ENCODE data around the gene GGCT.

GRCh38 chr7:30511973-30512662, 7.5 kb upstream of the GGCT start:
- no peak for TF ChIP-seq POLR2A (IDR thresholded peaks at IDR 0.05)
- no peak for TF ChIP-seq CTCF (IDR thresholded peaks at IDR 0.05 in 8 of 11, conservative IDR thresholded peaks at IDR 0.05 in 3 of 11)
- TF ChIP-seq POLR2AphosphoS5 (IDR thresholded peaks at IDR 0.05), result no peak

All from spleen (tissue), 7 donors.